ENCODE data around the gene EPX.

EPX gene

GRCh38 chr17:58228679-58229078, 36.2 kb downstream of the EPX start:
- H3K4me2 ChIP-seq (ENCODE audit: low read length) = no peak overlapping the region
- no peaks in the 10 kb centered on the region for H3K9me3 ChIP-seq (ENCODE audit: control insufficient read depth, low read length)
- no peaks in the 10 kb centered on the region for H3K27me3 ChIP-seq (ENCODE audit: control insufficient read depth, insufficient read depth, low read length)

GRCh38 chr17:58229384-58229783, 36.9 kb downstream of the EPX start:
- no peak overlapping the region for H3K4me3 ChIP-seq (ENCODE audit: low read depth, low read length)

More at GRCh38 chr17:58228679-58229078, 36.2 kb downstream of the EPX start:
- Histone ChIP-seq H3K9ac (no peak overlapping the region), H3K4me3 (ENCODE audit: low read depth, low read length) (no peak overlapping the region), H3K4me1 (no peaks in the 10 kb centered on the region), H3K27ac (no peak overlapping the region), H2AFZ (no peak overlapping the region), H3K79me2 (no peaks in the 10 kb centered on the region), H3K36me3 (ENCODE audit: control insufficient read depth, insufficient read depth, low read length) (no peaks in the 10 kb centered on the region)
- no peak for TF ChIP-seq CTCF (IDR thresholded peaks at IDR 0.05)

GRCh38 chr17:58229881-58230280, 37.4 kb downstream of the EPX start:
- no peaks in the 10 kb centered on the region for H3K9me3 ChIP-seq (ENCODE audit: control insufficient read depth, low read length)

More at GRCh38 chr17:58229384-58229783, 36.9 kb downstream of the EPX start:
- Histone ChIP-seq H3K4me2 (ENCODE audit: low read length) (no peak overlapping the region), H3K27me3 (ENCODE audit: control insufficient read depth, insufficient read depth, low read length) (no peaks in the 10 kb centered on the region), H2AFZ (no peak overlapping the region), H3K9me3 (ENCODE audit: control insufficient read depth, low read length) (no peaks in the 10 kb centered on the region), H3K27ac (no peak overlapping the region), H3K4me1 (no peaks in the 10 kb centered on the region), H3K36me3 (ENCODE audit: control insufficient read depth, insufficient read depth, low read length) (no peaks in the 10 kb centered on the region), H3K79me2 (no peaks in the 10 kb centered on the region), H3K9ac (no peak overlapping the region)
- TF ChIP-seq CTCF (IDR thresholded peaks at IDR 0.05) = no peak

GRCh38 chr17:58231641-58232040, 39.1 kb downstream of the EPX start:
- H3K4me3 ChIP-seq (ENCODE audit: low read depth, low read length) = no peak overlapping the region
- TF ChIP-seq CTCF (IDR thresholded peaks at IDR 0.05) = no peak
- no peaks in the 10 kb centered on the region for H3K36me3 ChIP-seq (ENCODE audit: control insufficient read depth, insufficient read depth, low read length)
- no peaks in the 10 kb centered on the region for H3K27me3 ChIP-seq (ENCODE audit: control insufficient read depth, insufficient read depth, low read length)
- no peak overlapping the region for H3K4me2 ChIP-seq (ENCODE audit: low read length)
- H3K9me3 ChIP-seq (ENCODE audit: control insufficient read depth, low read length) = no peaks in the 10 kb centered on the region
- no peaks in the 10 kb centered on the region for H3K4me1 ChIP-seq
- no peak overlapping the region for H3K9ac ChIP-seq
- no peak overlapping the region for H2AFZ ChIP-seq
- no peaks in the 10 kb centered on the region for H3K79me2 ChIP-seq
- H3K27ac ChIP-seq = no peak overlapping the region

More at GRCh38 chr17:58229881-58230280, 37.4 kb downstream of the EPX start:
- no peak for TF ChIP-seq CTCF (IDR thresholded peaks at IDR 0.05)
- Histone ChIP-seq H2AFZ (no peak overlapping the region), H3K4me2 (ENCODE audit: low read length) (no peak overlapping the region), H3K36me3 (ENCODE audit: control insufficient read depth, insufficient read depth, low read length) (no peaks in the 10 kb centered on the region), H3K9ac (no peak overlapping the region), H3K27me3 (ENCODE audit: control insufficient read depth, insufficient read depth, low read length) (no peaks in the 10 kb centered on the region), H3K4me3 (ENCODE audit: low read depth, low read length) (no peak overlapping the region), H3K79me2 (no peaks in the 10 kb centered on the region), H3K4me1 (no peaks in the 10 kb centered on the region), H3K27ac (no peak overlapping the region)

- Histone ChIP-seq H3K9me3 (ENCODE audit: control insufficient read depth, low read length) (no peaks in the 10 kb centered on the region), H3K79me2 (no peaks in the 10 kb centered on the region), H3K9ac (no peak overlapping the region), H3K27me3 (ENCODE audit: control insufficient read depth, insufficient read depth, low read length) (no peaks in the 10 kb centered on the region), H3K4me3 (ENCODE audit: low read depth, low read length) (no peak overlapping the region), H3K36me3 (ENCODE audit: control insufficient read depth, insufficient read depth, low read length) (no peaks in the 10 kb centered on the region), H3K4me2 (ENCODE audit: low read length) (no peak overlapping the region), H2AFZ (no peak overlapping the region), H3K27ac (no peak overlapping the region), H3K4me1 (no peaks in the 10 kb centered on the region)
- TF ChIP-seq CTCF (IDR thresholded peaks at IDR 0.05) = no peak
These were observed 40.2 kb downstream of the EPX start for GRCh38 chr17:58232707-58233156.
